WTC11 (cell line): Measurements from ENCODE around the gene HNRNPUL2. TPM values are rescaled to one million over a fixed set of nuclear protein-coding genes. Genes with fewer than 3 reads are reported as not detected.

ENCODE experiments used
- ATF6 ChIP-seq: sonication (generic); formaldehyde crosslinking; IDR thresholded peaks from 2 replicates; pipeline ENCODE4 v1.8.1; 2023; ENCODE audit warnings: mild to moderate bottlenecking, missing genetic modification reagents
- CBFB ChIP-seq: sonication (generic); formaldehyde crosslinking; IDR thresholded peaks from 2 replicates; pipeline ENCODE4 v1.8.1; 2022; ENCODE audit warnings: mild to moderate bottlenecking, low read depth, missing genetic modification reagents
- CTCF ChIP-seq: fragments of 200-600 bp; IDR thresholded peaks from 2 replicates; pipeline ENCODE4 v1.8.0; 2022; ENCODE audit warnings: antibody characterized with exemption
- ESRRA ChIP-seq: sonication (generic); formaldehyde crosslinking; IDR thresholded peaks from 2 replicates; pipeline ENCODE4 v1.8.1; 2022; ENCODE audit warnings: mild to moderate bottlenecking, missing genetic modification reagents, borderline replicate concordance
- GRHL2 ChIP-seq: fragments of 250-450 bp; sonication (Bioruptor Pico); IDR thresholded peaks from 2 replicates; pipeline ENCODE4 v1.8.0; 2022; ENCODE audit warnings: mild to moderate bottlenecking, moderate library complexity; ENCODE audit not compliant: insufficient replicate concordance, severe bottlenecking
- GTF2I ChIP-seq: fragments of 250-450 bp; sonication (Bioruptor Pico); conservative IDR thresholded peaks from 2 replicates; pipeline ENCODE4 v1.4.0; 2021; ENCODE audit warnings: mild to moderate bottlenecking
- IRF2 ChIP-seq: sonication (generic); formaldehyde crosslinking; IDR thresholded peaks from 2 replicates; pipeline ENCODE4 v1.8.0; 2022; ENCODE audit warnings: low read depth, missing genetic modification reagents, borderline replicate concordance
- JUN ChIP-seq: sonication (generic); formaldehyde crosslinking; IDR thresholded peaks from 2 replicates; pipeline ENCODE4 v1.8.0; 2023; ENCODE audit warnings: mild to moderate bottlenecking, missing genetic modification reagents
- MAX ChIP-seq: sonication (generic); formaldehyde crosslinking; IDR thresholded peaks from 2 replicates; pipeline ENCODE4 v1.8.0; 2022; ENCODE audit warnings: mild to moderate bottlenecking, missing genetic modification reagents
- NFATC4 ChIP-seq: fragments of 250-450 bp; sonication (Bioruptor Pico); IDR thresholded peaks from 2 replicates; pipeline ENCODE4 v1.9.0; 2021; ENCODE audit warnings: mild to moderate bottlenecking
- NFYB ChIP-seq: sonication (generic); formaldehyde crosslinking; conservative IDR thresholded peaks from 2 replicates; pipeline ENCODE4 v1.8.0; 2022; ENCODE audit warnings: low read depth, missing genetic modification reagents
- NR1H2 ChIP-seq: sonication (generic); formaldehyde crosslinking; IDR thresholded peaks from 2 replicates; pipeline ENCODE4 v1.9.0; 2021; ENCODE audit warnings: mild to moderate bottlenecking, moderate library complexity, missing genetic modification reagents
- NR3C1 ChIP-seq: sonication (generic); formaldehyde crosslinking; conservative IDR thresholded peaks from 2 replicates; pipeline ENCODE4 v1.8.1; 2023; ENCODE audit warnings: low read depth, mild to moderate bottlenecking, missing genetic modification reagents
- OVOL2 ChIP-seq: fragments of 250-450 bp; sonication (Bioruptor Pico); IDR thresholded peaks from 2 replicates; pipeline ENCODE4 v1.9.0; 2021; ENCODE audit warnings: mild to moderate bottlenecking, borderline replicate concordance
- SMAD3 ChIP-seq: sonication (generic); formaldehyde crosslinking; IDR thresholded peaks from 2 replicates; pipeline ENCODE4 v1.8.0; 2022; ENCODE audit warnings: missing genetic modification reagents, mild to moderate bottlenecking, borderline replicate concordance
- SP1 ChIP-seq: sonication (generic); formaldehyde crosslinking; conservative IDR thresholded peaks from 2 replicates; pipeline ENCODE4 v1.8.1; 2022; ENCODE audit warnings: missing genetic modification reagents
- ZNF138 ChIP-seq: sonication (generic); formaldehyde crosslinking; conservative IDR thresholded peaks from 2 replicates; pipeline ENCODE4 v1.8.1; 2022; ENCODE audit warnings: mild to moderate bottlenecking, moderate library complexity, missing genetic modification reagents
- ZNF232 ChIP-seq: sonication (generic); formaldehyde crosslinking; IDR thresholded peaks from 2 replicates; pipeline ENCODE4 v1.8.0; 2022; ENCODE audit warnings: mild to moderate bottlenecking, missing genetic modification reagents
- ZNF317 ChIP-seq: sonication (generic); formaldehyde crosslinking; IDR thresholded peaks from 2 replicates; pipeline ENCODE4 v1.8.1; 2023; ENCODE audit warnings: low read depth, mild to moderate bottlenecking, moderate library complexity, missing genetic modification reagents, borderline replicate concordance
- ZNF396 ChIP-seq: fragments of 250-450 bp; sonication (Bioruptor Pico); IDR thresholded peaks from 2 replicates; pipeline ENCODE4 v1.8.0; 2021; ENCODE audit warnings: mild to moderate bottlenecking, moderate library complexity, borderline replicate concordance
- ZNF425 ChIP-seq: fragments of 250-450 bp; sonication (Bioruptor Pico); conservative IDR thresholded peaks from 2 replicates; pipeline ENCODE4 v1.9.0; 2021; ENCODE audit warnings: mild to moderate bottlenecking
- total RNA-seq: library from RNA; stranded (reverse); gene quantifications from 3 replicates; pipeline ENCODE4 v1.2.3, GENCODE V29; 2021
- TF ChIP-seq, protein P1 (sequence below): sonication (generic); formaldehyde crosslinking; IDR thresholded peaks from 2 replicates; pipeline ENCODE4 v1.8.0; 2022; ENCODE audit warnings: mild to moderate bottlenecking, missing genetic modification reagents
- TF ChIP-seq, protein P2 (sequence below): sonication (generic); formaldehyde crosslinking; IDR thresholded peaks from 2 replicates; pipeline ENCODE4 v1.8.1; 2022; ENCODE audit warnings: missing genetic modification reagents, borderline replicate concordance
- TF ChIP-seq, protein P3 (sequence below): sonication (generic); formaldehyde crosslinking; conservative IDR thresholded peaks from 2 replicates; pipeline ENCODE4 v1.8.1; 2023; ENCODE audit warnings: mild to moderate bottlenecking, low read depth, missing genetic modification reagents, moderate library complexity
- TF ChIP-seq, protein P4 (sequence below): sonication (generic); formaldehyde crosslinking; IDR thresholded peaks from 2 replicates; pipeline ENCODE4 v1.8.1; 2022; ENCODE audit warnings: low read depth, missing genetic modification reagents, borderline replicate concordance

The HNRNPUL2 gene
- total RNA-seq, 1 experiment from 2014 or later = 42.1 TPM

GRCh38 chr11:62707277-62707861 lies 19.9 kb downstream of the HNRNPUL2 start, which contains the start of the genes BSCL2 and GNG3 (continued):
- TF ChIP-seq CTCF (no peak), ZNF232 (CRISPR knock-in tag) (no peak), NR3C1 (CRISPR knock-in tag) (no peak), NR1H2 (CRISPR knock-in tag) (no peak), MAX (CRISPR knock-in tag) (peak; percentile 63; the same call in 1 of the 2 replicates), NFYB (CRISPR knock-in tag) (no peak), GRHL2 (CRISPR knock-in tag) (no peak), NFATC4 (CRISPR knock-in tag) (no peak), IRF2 (CRISPR knock-in tag) (no peak), ZNF138 (no peak), SP1 (CRISPR knock-in tag) (peak; percentile 90), ZNF396 (CRISPR knock-in tag) (no peak), SMAD3 (no peak; the same call in 1 of the 2 replicates), CBFB (CRISPR knock-in tag) (peak; percentile 75; the same call in 1 of the 2 replicates), ATF6 (CRISPR knock-in tag) (no peak), ESRRA (CRISPR knock-in tag) (no peak), OVOL2 (no peak), JUN (CRISPR knock-in tag) (no peak), GTF2I (CRISPR knock-in tag) (no peak), ZNF425 (no peak), ZNF317 (CRISPR knock-in tag) (no peak)
- TF ChIP-seq, protein P1, sequence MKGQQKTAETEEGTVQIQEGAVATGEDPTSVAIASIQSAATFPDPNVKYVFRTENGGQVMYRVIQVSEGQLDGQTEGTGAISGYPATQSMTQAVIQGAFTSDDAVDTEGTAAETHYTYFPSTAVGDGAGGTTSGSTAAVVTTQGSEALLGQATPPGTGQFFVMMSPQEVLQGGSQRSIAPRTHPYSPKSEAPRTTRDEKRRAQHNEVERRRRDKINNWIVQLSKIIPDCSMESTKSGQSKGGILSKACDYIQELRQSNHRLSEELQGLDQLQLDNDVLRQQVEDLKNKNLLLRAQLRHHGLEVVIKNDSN (CRISPR knock-in tag) = no peak
- TF ChIP-seq, protein P2, sequence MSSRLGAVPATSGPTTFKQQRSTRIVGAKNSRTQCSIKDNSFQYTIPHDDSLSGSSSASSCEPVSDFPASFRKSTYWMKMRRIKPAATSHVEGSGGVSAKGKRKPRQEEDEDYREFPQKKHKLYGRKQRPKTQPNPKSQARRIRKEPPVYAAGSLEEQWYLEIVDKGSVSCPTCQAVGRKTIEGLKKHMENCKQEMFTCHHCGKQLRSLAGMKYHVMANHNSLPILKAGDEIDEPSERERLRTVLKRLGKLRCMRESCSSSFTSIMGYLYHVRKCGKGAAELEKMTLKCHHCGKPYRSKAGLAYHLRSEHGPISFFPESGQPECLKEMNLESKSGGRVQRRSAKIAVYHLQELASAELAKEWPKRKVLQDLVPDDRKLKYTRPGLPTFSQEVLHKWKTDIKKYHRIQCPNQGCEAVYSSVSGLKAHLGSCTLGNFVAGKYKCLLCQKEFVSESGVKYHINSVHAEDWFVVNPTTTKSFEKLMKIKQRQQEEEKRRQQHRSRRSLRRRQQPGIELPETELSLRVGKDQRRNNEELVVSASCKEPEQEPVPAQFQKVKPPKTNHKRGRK (CRISPR knock-in tag) = no peak
- TF ChIP-seq, protein P3, sequence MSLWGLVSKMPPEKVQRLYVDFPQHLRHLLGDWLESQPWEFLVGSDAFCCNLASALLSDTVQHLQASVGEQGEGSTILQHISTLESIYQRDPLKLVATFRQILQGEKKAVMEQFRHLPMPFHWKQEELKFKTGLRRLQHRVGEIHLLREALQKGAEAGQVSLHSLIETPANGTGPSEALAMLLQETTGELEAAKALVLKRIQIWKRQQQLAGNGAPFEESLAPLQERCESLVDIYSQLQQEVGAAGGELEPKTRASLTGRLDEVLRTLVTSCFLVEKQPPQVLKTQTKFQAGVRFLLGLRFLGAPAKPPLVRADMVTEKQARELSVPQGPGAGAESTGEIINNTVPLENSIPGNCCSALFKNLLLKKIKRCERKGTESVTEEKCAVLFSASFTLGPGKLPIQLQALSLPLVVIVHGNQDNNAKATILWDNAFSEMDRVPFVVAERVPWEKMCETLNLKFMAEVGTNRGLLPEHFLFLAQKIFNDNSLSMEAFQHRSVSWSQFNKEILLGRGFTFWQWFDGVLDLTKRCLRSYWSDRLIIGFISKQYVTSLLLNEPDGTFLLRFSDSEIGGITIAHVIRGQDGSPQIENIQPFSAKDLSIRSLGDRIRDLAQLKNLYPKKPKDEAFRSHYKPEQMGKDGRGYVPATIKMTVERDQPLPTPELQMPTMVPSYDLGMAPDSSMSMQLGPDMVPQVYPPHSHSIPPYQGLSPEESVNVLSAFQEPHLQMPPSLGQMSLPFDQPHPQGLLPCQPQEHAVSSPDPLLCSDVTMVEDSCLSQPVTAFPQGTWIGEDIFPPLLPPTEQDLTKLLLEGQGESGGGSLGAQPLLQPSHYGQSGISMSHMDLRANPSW (CRISPR knock-in tag) = no peak
- TF ChIP-seq, protein P4, sequence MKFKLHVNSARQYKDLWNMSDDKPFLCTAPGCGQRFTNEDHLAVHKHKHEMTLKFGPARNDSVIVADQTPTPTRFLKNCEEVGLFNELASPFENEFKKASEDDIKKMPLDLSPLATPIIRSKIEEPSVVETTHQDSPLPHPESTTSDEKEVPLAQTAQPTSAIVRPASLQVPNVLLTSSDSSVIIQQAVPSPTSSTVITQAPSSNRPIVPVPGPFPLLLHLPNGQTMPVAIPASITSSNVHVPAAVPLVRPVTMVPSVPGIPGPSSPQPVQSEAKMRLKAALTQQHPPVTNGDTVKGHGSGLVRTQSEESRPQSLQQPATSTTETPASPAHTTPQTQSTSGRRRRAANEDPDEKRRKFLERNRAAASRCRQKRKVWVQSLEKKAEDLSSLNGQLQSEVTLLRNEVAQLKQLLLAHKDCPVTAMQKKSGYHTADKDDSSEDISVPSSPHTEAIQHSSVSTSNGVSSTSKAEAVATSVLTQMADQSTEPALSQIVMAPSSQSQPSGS = no peak
